Right forelimb (tissue), 1 donor: ENCODE data around the gene WDR72.
"Not testable (repeated sequence)": the region's sequence is repeated elsewhere in the genome, so short reads cannot be mapped to it uniquely, and the experiment has no call there.

ENCODE experiments used
- DNase-seq: peaks from one replicate; pipeline ENCODE4 v3.0.0-alpha.2; 2018

Gene WDR72

DNA sequence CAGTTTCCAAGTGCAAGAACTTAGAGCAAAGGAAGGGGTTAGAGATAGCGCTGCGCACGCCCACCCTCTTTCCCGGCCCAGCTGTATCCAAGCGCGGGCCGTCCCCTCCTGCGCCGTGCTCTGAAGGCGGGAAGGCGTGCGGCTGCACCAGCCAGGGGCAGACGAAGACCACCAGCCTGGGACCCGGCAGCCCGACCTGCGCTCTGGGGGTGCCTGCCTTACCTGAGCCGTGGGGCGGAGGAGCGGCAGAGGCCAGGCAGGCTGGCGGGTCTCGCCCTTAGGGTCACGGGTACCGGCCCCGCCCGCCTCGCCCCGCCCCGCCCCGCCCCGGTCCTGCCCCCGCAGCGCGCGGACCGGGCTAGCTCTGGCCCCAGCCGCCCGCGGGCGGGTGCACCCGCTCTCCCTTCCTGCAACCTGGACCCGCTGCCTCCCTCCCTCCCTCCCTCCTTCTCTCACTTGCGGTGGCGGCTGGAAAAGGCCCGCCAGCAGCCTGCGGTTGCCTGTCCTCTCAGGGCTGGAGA is at the start of gene WDR72:
Gene WDR72 (minus strand): TSS at position 253 of the 521 bp plus-strand sequence. CDS start 26,514 bp downstream, outside the sequence.
- no peak for DNase-seq

GRCh38 chr15:53808058-53808706 is 48.7 kb upstream of the WDR72 start:
- no peak for DNase-seq

- peak; percentile 62 for DNase-seq
These were observed 48.0 kb upstream of the WDR72 start for GRCh38 chr15:53807501-53807900.

DNA sequence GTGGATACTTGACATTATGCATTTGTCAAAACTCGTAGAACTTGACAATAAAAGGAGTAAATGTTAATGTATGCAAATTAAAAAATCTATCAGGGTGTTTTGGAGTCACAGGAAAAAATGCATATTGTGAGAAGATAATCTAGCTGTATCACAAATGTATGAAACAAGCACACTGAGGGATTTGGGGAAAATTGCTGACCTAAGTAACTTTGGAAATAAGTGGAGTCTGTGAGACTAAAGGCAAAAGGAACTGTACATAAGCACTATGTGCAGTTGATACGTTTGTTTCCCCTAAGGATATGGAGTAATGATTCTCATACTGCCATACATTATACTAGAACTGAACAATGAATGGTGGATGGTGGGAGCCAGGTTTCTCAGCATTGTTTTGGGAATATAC is 43.2 kb upstream of the WDR72 start:
- DNase-seq, result no peak

GRCh38 chr15:53791581-53791980 is 32.1 kb upstream of the WDR72 start:
- no peak for DNase-seq

DNA sequence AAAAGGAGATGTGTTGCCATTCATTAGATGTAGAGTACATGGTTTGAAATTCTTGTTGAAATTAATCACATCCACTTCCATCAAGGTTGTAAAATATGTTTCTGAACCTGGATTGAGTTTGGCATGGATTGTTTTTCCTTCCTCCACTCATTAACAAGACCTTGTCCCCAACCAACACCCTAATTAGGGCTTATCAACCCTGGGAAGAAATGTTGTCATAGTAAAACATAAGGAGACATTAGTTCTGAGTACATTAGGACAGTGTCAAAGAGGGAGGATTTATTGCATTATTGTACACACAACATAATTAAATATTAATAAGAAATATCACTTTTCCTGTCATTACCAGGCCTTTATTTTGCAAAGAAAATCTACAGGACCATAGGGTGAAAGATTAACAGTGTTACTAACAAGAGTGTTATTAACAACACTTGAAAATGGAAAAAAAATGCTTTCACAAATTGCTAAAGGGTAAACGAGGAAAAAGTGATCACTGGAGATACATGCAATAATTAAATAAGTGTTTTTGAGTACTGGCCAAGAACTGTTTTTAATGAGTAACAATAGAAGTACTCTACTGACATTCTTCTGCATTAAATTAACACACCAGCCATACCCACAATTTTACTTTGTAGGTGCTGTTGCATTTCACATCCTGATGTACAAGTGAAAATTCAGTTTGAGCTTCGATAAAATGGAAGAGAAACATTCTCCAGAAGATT is 30.4 kb upstream of the WDR72 start:
- no peak for DNase-seq

DNA sequence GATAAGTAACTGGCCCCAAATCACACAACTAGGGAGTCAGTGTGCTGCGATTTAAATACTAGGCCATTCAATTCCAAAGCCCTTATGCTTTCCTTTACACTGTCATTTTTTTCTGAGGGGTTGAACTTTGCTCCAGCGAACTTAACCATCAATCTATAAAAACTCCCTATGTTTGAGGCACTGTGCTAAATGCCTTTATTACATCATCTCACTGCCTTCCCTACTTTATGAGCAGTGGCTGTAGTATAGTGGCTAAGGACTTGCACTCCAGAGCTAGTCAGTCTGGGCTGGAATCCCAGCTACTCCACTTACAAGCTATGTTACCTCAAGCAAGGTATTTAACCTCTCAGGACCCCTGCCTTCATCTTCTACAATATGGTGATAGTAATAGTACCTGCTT is 26.9 kb upstream of the WDR72 start:
- no peak for DNase-seq

DNA sequence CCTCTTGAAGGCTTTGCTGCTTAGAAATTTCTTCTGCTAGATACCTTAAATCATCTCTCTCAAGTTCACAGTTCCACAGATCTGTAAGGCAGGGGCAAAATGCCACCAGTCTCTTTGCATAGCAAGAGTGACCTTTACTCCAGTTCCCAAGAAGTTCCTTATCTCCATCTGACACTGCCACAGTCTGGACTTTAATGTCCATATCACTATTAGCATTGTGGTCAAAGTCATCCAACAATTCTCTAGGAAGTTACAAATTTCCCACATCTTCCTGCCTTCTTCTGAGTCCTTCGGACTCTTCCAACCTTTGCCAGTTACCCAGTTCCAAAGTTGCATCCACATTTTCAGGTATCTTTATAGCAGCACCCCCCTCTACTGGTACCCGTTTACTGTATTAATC is 25.8 kb upstream of the WDR72 start:
- not testable (repeated sequence) for DNase-seq

- DNase-seq, result no peak
These were observed 3.5 kb upstream of the WDR72 start for GRCh38 chr15:53762916-53763315.

DNA sequence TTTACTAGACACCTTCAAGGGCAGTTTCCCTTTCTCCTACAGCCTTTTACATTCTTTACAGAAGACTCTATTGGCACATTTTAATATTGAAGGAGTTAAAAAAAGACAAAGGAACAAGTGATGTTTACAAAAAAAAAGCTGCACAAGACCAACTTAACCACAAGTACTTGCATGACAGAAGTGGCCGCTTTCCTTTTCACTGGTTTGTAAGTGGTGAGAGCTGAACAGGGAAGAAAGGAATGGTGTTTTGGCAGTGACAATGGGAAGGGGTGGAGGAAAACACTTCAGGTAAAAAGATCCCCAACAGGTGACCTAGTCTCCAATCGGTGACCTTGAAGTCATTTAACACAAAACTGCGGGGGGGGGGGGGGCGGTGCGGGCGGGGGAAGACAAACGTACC is 1.1 kb downstream of the WDR72 start:
- no peak for DNase-seq

DNA sequence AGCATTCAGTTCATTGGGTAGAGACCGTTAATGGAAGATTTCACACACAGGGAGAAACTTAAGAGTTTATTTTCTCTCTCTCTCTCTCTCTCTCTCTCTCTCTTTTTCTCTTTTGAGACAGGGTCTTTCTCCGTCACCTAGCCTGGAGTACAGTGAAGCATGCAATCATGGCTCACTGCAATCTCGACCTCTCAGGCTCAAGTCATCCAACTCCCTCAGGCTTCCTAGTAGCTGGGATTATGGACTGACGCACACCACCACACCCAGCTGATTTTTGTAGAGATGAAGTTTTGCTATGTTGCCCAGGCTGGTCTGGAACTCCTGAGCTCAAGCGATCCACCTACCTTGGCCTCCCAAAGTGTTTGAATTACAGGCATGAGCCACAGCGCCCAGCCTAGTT is 1.6 kb downstream of the WDR72 start:
- no peak for DNase-seq

- DNase-seq, result no peak
These were observed 5.7 kb downstream of the WDR72 start for GRCh38 chr15:53753813-53754212.

GRCh38 chr15:53752406-53752805 is 7.1 kb downstream of the WDR72 start:
- DNase-seq, result no peak

GRCh38 chr15:53747501-53748068 is 11.9 kb downstream of the WDR72 start:
- DNase-seq, result no peak

DNA sequence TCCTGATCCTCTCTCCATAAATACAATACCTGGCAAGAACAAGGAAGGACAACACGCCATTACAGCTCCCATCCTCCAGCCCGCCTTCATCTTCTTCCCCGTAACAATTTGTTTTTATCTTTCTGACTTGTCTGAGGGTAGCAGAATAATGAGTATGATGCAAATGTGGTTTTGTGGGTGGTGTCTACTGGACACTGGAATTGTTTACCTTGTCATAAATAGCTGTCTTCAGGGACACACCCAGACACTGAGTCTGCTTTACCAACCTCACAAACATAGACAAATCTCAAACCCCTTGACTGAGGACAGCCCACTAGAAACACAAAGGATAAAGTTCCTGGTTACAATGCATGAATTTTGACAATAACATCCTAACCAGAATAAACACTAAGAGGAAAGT is 13.4 kb downstream of the WDR72 start:
- no peak for DNase-seq

- no peak for DNase-seq
These were observed 19.8 kb downstream of the WDR72 start for GRCh38 chr15:53739651-53740050.

DNA sequence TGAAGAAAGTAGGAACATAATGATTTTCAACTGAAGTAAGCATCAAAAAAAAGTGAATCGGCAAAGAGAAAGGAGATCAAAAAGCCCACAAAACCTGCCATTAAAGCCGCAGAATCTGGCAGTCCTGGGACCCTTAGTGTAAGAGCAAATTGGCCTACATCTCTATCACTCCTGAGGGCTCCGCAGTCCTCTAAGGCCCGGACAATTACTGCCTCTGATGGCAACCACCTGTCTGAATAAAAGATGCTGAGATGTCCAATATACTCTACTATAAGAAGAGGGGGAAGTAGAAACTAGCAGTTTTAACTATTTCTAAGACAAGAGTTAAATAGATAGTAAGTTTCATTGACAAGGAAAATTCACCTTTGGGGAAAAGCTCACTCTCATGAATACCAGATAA is 20.3 kb downstream of the WDR72 start:
- no peak for DNase-seq

DNA sequence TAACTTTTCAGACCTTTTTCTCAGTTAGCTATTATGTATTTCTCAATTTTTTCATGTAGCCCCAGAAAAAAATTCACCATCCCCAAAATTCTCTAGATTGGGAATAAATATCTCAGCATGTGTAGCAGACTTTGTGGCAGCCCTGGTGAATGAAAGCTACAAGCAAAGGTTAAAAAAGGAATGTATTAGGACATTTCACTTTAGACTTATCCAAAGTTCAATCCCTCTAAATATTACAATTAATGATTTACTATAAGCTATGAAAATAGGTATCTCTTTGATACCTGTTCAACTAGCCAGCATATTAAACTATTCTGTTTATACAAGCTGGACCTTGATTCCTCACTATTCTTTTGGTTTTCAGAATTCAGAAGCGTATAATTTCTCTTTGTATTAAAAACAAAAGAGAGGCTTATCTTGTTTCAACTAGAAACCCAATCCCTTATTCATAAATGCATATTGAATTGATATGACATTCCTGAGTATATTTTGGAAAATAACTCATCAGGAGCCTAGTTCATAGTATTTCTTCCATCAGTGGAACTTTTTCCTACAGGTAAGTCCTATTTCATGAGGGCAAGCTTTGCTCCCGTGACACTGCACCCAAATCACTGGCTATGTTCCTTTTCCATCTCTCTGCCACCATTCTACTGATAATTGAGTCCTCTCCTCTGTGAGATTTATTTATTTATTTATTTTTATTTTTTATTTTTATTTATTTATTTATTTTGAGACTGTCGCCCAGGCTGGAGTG is 38.0 kb downstream of the WDR72 start:
- DNase-seq, result no peak

DNA sequence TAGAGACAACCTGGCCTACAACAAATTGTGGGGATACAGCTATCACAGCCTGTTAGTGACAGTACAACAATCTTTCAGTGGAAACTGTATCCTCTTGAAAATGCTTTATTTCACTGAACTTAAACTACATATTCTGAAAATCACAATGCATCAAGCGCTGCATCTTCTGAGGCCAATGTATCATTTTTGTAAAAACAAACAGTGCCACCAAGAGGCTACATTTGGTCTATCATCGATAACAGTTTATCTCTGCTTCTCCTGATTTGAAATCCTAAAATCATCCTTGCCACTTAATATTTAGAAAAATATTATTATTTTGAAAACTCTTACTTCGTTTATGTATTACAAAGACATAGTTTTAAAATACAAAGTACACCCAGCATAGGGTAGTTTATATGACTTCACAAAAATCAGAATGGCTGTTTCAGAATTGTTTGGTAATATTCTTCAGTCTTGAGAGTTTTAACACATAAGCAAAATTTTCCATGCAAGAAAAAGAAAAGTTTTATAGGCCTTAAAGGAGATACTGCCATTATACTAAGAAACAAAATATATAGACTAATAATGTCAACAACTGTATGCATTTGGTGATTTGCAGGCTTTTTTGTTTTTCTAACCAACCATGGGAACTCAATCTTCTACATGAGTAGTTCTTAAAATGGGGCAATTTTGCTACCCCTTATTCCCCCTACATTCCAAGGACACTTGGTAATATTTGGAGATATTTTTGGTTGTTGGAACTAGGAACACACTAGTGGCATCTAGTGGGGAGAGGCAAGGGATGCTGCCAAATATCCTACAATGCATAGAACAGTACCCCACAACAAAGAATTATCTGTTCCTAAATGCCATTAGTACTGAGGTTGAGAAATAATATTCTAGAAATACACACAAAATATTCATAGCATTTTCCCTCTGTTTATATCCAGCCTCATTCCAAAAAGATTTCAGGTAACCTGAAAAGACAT is 42.3 kb downstream of the WDR72 start:
- no peak for DNase-seq

- no peak for DNase-seq
These were observed 46.2 kb downstream of the WDR72 start for GRCh38 chr15:53713218-53713617.

- DNase-seq, result no peak
These were observed 48.6 kb downstream of the WDR72 start for GRCh38 chr15:53710906-53711305.

DNA sequence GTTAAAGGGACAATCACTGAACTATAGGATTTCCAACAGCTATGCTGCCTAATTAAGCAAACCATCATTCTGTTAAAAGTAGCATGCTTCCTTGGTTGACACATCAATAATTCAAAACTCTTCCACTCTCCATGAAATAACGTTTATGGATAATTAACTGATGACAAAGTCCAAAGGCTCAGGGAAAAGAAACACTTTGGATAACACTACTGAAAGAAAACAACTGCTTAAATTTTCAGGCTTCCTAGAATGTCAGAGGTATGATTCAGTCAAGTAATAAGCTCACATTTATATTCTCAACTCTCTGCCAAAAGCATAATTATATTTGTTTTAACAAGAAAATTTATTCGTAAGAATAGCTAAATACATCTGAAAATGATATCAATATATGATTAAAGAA is 49.6 kb downstream of the WDR72 start:
- DNase-seq, result no peak
